ENCODE data around the gene DDOST. TPM values are rescaled to one million over a fixed set of nuclear protein-coding genes. Genes with fewer than 3 reads are reported as not detected.

Gene DDOST
- total RNA-seq, 1 experiment from 2014 or later = 292 TPM

DNA sequence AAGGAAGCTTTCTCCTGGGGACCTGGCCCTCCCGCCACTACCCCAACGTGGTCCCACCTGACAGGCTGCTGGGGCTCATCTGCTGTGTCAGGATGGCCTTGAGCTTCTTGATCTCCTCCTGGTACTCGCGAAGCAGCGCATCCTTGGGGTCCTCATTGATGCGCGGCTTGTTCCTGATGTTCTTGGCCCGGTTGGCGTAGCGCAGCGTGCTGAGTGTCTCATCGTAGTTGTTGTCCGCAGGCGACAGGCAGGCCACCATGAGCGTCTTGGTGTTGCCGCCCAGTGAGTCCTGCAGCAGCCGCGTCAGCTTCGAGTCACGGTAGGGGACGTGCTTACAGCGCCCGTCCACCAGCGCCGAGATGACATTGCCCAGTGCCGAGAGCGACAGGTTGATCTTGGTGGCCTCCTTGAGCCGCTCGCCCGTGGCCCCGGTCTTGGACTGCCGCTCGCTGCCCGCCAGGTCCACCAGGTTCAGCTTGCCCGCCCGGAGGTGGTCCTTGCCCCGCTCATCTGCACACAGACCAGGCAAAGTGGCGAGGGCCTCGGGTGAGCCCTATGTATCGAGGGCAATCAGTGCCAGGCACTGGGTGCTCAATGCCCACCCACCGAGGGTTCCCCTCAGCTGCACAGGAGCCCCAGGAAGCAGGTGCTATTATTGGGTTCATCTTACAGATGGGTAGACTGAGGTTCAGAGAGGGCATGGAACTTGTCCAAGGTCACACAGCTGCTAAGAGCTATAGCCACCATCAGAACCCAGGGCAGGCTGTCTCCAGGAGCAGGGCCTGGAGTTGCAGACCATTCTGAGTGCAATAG is 43.4 kb upstream of the DDOST start:
- no peak for DNase-seq (ENCODE audit: unreplicated experiment)
- H3K9me3 Mint-ChIP-seq (ENCODE audit: unreplicated experiment) = peaks cover 8% of the 10 kb centered on the region
- ChIA-PET CTCF (no interaction called here), POLR2A (interaction anchor here (0.7 kb wide), 2 partner anchors 13 to 95 kb away, joined by 3 read pairs; partner anchors contain the start of gene KIF17)
- H3K4me3 Mint-ChIP-seq (ENCODE audit: unreplicated experiment) = no peak overlapping the region
- H3K27ac Mint-ChIP-seq (ENCODE audit: low read depth, unreplicated experiment) = no peak overlapping the region
- TF ChIP-seq, protein P1, sequence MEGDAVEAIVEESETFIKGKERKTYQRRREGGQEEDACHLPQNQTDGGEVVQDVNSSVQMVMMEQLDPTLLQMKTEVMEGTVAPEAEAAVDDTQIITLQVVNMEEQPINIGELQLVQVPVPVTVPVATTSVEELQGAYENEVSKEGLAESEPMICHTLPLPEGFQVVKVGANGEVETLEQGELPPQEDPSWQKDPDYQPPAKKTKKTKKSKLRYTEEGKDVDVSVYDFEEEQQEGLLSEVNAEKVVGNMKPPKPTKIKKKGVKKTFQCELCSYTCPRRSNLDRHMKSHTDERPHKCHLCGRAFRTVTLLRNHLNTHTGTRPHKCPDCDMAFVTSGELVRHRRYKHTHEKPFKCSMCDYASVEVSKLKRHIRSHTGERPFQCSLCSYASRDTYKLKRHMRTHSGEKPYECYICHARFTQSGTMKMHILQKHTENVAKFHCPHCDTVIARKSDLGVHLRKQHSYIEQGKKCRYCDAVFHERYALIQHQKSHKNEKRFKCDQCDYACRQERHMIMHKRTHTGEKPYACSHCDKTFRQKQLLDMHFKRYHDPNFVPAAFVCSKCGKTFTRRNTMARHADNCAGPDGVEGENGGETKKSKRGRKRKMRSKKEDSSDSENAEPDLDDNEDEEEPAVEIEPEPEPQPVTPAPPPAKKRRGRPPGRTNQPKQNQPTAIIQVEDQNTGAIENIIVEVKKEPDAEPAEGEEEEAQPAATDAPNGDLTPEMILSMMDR (IDR thresholded peaks at IDR 0.05; ENCODE audit: unreplicated experiment) = no peak
- no peaks in the 10 kb centered on the region for H3K27me3 Mint-ChIP-seq (ENCODE audit: insufficient read depth, unreplicated experiment)
- H3K4me1 Mint-ChIP-seq (ENCODE audit: insufficient read depth, unreplicated experiment) = no peaks in the 10 kb centered on the region
- H3K36me3 Mint-ChIP-seq (ENCODE audit: insufficient read depth, unreplicated experiment) = no peaks in the 10 kb centered on the region
- intact Hi-C loops (cut with micrococcal nuclease) = no loop called here
- no TSS peak for BruUV-seq (replicated peaks)

DNA sequence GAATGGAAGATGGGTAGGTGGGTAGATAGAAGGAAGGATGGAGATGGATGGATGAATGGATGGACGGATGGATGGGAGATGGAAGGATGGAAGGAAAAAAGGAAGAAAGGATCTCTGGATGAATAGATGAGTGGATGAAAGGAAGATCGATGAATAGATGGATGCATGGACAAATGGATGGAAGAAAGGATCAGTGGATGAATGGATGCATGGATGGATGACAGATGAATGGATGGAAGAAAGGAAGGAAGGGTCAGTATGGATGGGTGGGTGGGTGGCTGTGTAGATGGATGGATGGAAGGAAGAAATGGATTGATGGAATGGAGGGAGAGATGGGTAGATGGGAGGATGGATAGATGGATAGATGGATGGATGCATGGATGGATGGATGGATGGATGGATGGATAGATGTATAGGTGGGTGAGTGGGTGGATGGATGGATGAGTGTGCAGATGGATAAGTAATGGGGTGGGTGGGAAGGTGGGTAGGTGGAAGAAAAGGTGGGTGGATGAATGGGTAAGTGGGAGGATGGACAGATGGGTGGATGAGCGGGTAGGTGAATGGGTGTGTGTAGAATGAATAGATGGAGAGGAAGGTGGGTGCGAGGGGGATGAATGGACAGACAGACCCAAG is 42.1 kb upstream of the DDOST start:
- POLR2A ChIA-PET = no interaction called here
- intact Hi-C loops (cut with micrococcal nuclease) = no loop called here
- Mint-ChIP-seq H3K27ac (ENCODE audit: low read depth, unreplicated experiment) (no peak overlapping the region), H3K27me3 (ENCODE audit: insufficient read depth, unreplicated experiment) (no peaks in the 10 kb centered on the region), H3K36me3 (ENCODE audit: insufficient read depth, unreplicated experiment) (no peaks in the 10 kb centered on the region), H3K4me3 (ENCODE audit: unreplicated experiment) (no peak overlapping the region), H3K4me1 (ENCODE audit: insufficient read depth, unreplicated experiment) (peaks cover 6% of the 10 kb centered on the region), H3K9me3 (ENCODE audit: unreplicated experiment) (peaks cover 8% of the 10 kb centered on the region)
- TF ChIP-seq, protein P1 (IDR thresholded peaks at IDR 0.05; ENCODE audit: unreplicated experiment) = no peak
- CTCF ChIA-PET = interaction anchor here (0.5 kb wide), 1 partner anchor 53 kb away, joined by 3 read pairs; no protein-coding TSS in a partner anchor
- DNase-seq (ENCODE audit: unreplicated experiment) = no peak
- BruUV-seq (replicated peaks) = no TSS peak

DNA sequence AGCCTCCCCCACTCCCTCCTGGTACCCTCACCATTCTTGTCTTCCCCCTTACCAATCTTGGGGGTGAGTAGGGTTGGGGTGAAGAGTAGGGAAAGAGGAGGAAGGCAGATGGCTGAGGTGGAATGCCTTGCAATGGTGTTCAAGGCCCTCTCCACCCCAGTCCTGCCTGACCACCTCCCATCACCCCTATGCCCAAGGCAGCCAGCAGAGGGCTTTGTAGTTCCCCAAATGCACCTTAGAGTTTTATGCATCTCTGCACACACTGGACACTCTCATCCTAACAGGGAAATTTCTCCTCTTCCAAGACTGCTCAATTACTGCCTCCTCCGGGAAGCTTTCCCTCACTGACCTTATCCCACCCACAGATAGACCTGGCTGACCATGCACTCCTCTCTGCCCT is 41.2 kb upstream of the DDOST start:
- H3K36me3 Mint-ChIP-seq (ENCODE audit: insufficient read depth, unreplicated experiment) = no peaks in the 10 kb centered on the region
- intact Hi-C loops (cut with micrococcal nuclease) = no loop called here
- H3K4me1 Mint-ChIP-seq (ENCODE audit: insufficient read depth, unreplicated experiment) = peaks cover 6% of the 10 kb centered on the region
- H3K4me3 Mint-ChIP-seq (ENCODE audit: unreplicated experiment) = no peak overlapping the region
- no TSS peak for BruUV-seq (replicated peaks)
- peak; percentile 27 for DNase-seq (ENCODE audit: unreplicated experiment)
- H3K9me3 Mint-ChIP-seq (ENCODE audit: unreplicated experiment) = peaks cover 8% of the 10 kb centered on the region
- no peak overlapping the region for H3K27ac Mint-ChIP-seq (ENCODE audit: low read depth, unreplicated experiment)
- H3K27me3 Mint-ChIP-seq (ENCODE audit: insufficient read depth, unreplicated experiment) = no peaks in the 10 kb centered on the region
- CTCF ChIA-PET = interaction anchor here (0.6 to 0.7 kb wide), 2 partner anchors 35 to 296 kb away, joined by 3 read pairs; no protein-coding TSS in a partner anchor
- POLR2A ChIA-PET = no interaction called here
- TF ChIP-seq, protein P1 (IDR thresholded peaks at IDR 0.05; ENCODE audit: unreplicated experiment) = peak; percentile 29

DNA sequence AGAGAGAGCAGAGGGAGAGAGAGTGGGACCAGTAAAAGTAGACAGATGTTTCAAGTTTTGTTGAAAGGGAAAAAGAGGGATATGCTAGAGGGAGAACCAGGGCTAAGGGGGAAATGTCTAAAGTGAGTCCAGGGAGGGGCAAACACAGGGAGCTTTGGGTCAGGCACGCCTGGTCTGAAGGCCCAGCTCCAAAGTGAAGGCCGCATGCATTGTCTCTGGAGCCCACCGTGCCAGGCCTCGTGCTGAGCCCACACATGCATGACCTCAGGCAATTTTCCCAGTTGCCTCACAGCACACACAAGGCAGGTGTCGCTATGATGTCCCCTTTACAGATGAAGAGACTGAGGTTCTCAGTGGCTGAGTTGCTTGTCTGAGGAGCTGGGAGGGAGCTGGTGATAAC is 40.7 kb upstream of the DDOST start:
- ChIA-PET POLR2A (interaction anchor here (0.7 kb wide), 1 partner anchor 40 kb away, joined by 3 read pairs; no protein-coding TSS in a partner anchor), CTCF (interaction anchor here (0.6 to 0.7 kb wide), 2 partner anchors 36 to 297 kb away, joined by 3 read pairs; no protein-coding TSS in a partner anchor)
- H3K9me3 Mint-ChIP-seq (ENCODE audit: unreplicated experiment) = peaks cover 8% of the 10 kb centered on the region
- DNase-seq (ENCODE audit: unreplicated experiment) = no peak
- peaks cover 6% of the 10 kb centered on the region for H3K4me1 Mint-ChIP-seq (ENCODE audit: insufficient read depth, unreplicated experiment)
- no peaks in the 10 kb centered on the region for H3K27me3 Mint-ChIP-seq (ENCODE audit: insufficient read depth, unreplicated experiment)
- H3K36me3 Mint-ChIP-seq (ENCODE audit: insufficient read depth, unreplicated experiment) = no peaks in the 10 kb centered on the region
- H3K27ac Mint-ChIP-seq (ENCODE audit: low read depth, unreplicated experiment) = peak overlapping the region; percentile 47
- intact Hi-C loops (cut with micrococcal nuclease) = no loop called here
- BruUV-seq (replicated peaks) = no TSS peak
- H3K4me3 Mint-ChIP-seq (ENCODE audit: unreplicated experiment) = no peak overlapping the region
- TF ChIP-seq, protein P1 (IDR thresholded peaks at IDR 0.05; ENCODE audit: unreplicated experiment) = no peak

Data from MCF 10A (cell line).